Lower lobe of right lung (tissue), 2 donors: Measurements from ENCODE around the gene GNB5. TPM values are rescaled to one million over a fixed set of nuclear protein-coding genes. Genes with fewer than 3 reads are reported as not detected.
A peak's percentile ranks its signal among the peaks of the same experiment; 100 is the strongest.

Experiments
- ATAC-seq, 2 donors: fragments of 200-7000 bp; cut with Tn5 transposase; one replicate each; pipeline ENCODE4 v1.9.1; 2020 to 2022; ENCODE audit warnings: mild to moderate bottlenecking in 2 of 2, moderate library complexity in 2 of 2
- DNase-seq: peaks from one replicate; pipeline ENCODE4 v3.0.0-alpha.2; 2020
- H3K27ac ChIP-seq: fragments of 200-600 bp; one replicate; pipeline ENCODE4 v1.8.0; 2022
- H3K27me3 ChIP-seq: fragments of 200-600 bp; one replicate; pipeline ENCODE4 v1.8.0; 2022; ENCODE audit warnings: low read depth
- H3K36me3 ChIP-seq: fragments of 200-600 bp; one replicate; pipeline ENCODE4 v1.8.0; 2022; ENCODE audit warnings: mild to moderate bottlenecking
- H3K4me1 ChIP-seq: fragments of 200-600 bp; one replicate; pipeline ENCODE4 v1.8.0; 2022
- H3K4me3 ChIP-seq: fragments of 200-600 bp; one replicate; pipeline ENCODE4 v1.8.0; 2022; ENCODE audit warnings: mild to moderate bottlenecking
- H3K9me3 ChIP-seq: fragments of 200-600 bp; one replicate; pipeline ENCODE4 v1.8.0; 2022
- CTCF ChIP-seq: fragments of 200-600 bp; IDR thresholded peaks from one replicate; pipeline ENCODE4 v1.8.0; 2022; ENCODE audit warnings: antibody characterized with exemption, mild to moderate bottlenecking
- intact Hi-C: fragments of 100-400 bp; cut with DNase I; formaldehyde crosslinking; loops from one replicate; pipeline ENCODE4 v1.11.0; 2022
- total RNA-seq: library from RNA; stranded (reverse); fragmentation: NEBNext Ultra II Directional; extraction: Animal tissue kit (Norgen Biotek cat#: 25700); gene quantifications from one replicate; pipeline ENCODE4 v1.2.1, GENCODE V29; 2021
- donor health status: DM: no; HTN: yes; CAD: no; lungs with severe emphysema.

The GNB5 gene
- total RNA-seq, 1 donor from 2014 or later = 14.1 TPM

GRCh38 chr15:52193791-52194190 is 2.6 kb upstream of the GNB5 start:
- intact Hi-C loops = no loop called here
- Histone ChIP-seq H3K4me1 (no peaks in the 10 kb centered on the region), H3K4me3 (no peak overlapping the region), H3K9me3 (no peaks in the 10 kb centered on the region), H3K36me3 (peaks cover 35% of the 10 kb centered on the region), H3K27me3 (no peaks in the 10 kb centered on the region), H3K27ac (no peak overlapping the region)
- no peak for TF ChIP-seq CTCF
- no peak for ATAC-seq
- DNase-seq = no peak

GRCh38 chr15:52193321-52193720 is 2.1 kb upstream of the GNB5 start:
- Histone ChIP-seq H3K9me3 (no peaks in the 10 kb centered on the region), H3K27ac (no peak overlapping the region), H3K27me3 (no peaks in the 10 kb centered on the region), H3K36me3 (peaks cover 35% of the 10 kb centered on the region), H3K4me1 (no peaks in the 10 kb centered on the region), H3K4me3 (no peak overlapping the region)
- TF ChIP-seq CTCF = no peak
- intact Hi-C loops = no loop called here
- no peak for ATAC-seq
- DNase-seq = no peak

GRCh38 chr15:52186651-52187486 is 4.3 kb downstream of the GNB5 start:
- Histone ChIP-seq H3K27ac (no peak overlapping the region), H3K9me3 (no peaks in the 10 kb centered on the region), H3K4me1 (no peaks in the 10 kb centered on the region), H3K4me3 (no peak overlapping the region), H3K27me3 (no peaks in the 10 kb centered on the region), H3K36me3 (no peaks in the 10 kb centered on the region)
- ATAC-seq (no peak), DNase-seq (no peak)
- TF ChIP-seq CTCF = no peak
- intact Hi-C loops = no loop called here

GRCh38 chr15:52185151-52185561 is 6.0 kb downstream of the GNB5 start:
- TF ChIP-seq CTCF = no peak
- no peak for DNase-seq
- no peaks in the 10 kb centered on the region for H3K9me3 ChIP-seq

GRCh38 chr15:52184721-52185120 is 6.5 kb downstream of the GNB5 start:
- no peak for TF ChIP-seq CTCF
- no peak overlapping the region for H3K4me3 ChIP-seq
- DNase-seq (no peak), ATAC-seq (no peak)
- intact Hi-C loops = no loop called here
- H3K27me3 ChIP-seq = no peaks in the 10 kb centered on the region
- peaks cover 9% of the 10 kb centered on the region for H3K4me1 ChIP-seq
- no peaks in the 10 kb centered on the region for H3K9me3 ChIP-seq
- H3K27ac ChIP-seq = no peak overlapping the region
- H3K36me3 ChIP-seq = no peaks in the 10 kb centered on the region

More at GRCh38 chr15:52185151-52185561, 6.0 kb downstream of the GNB5 start:
- no peaks in the 10 kb centered on the region for H3K36me3 ChIP-seq
- no peak overlapping the region for H3K27ac ChIP-seq
- H3K27me3 ChIP-seq = no peaks in the 10 kb centered on the region
- ATAC-seq = peak; percentile 61 to 72
- no peak overlapping the region for H3K4me3 ChIP-seq
- peaks cover 8% of the 10 kb centered on the region for H3K4me1 ChIP-seq
- intact Hi-C loops = no loop called here
